A549 treated with dexamethasone at 1 μM for 4 hours (cell line): ENCODE data around the gene VPS33A. TPM values are rescaled to one million over a fixed set of nuclear protein-coding genes. Genes with fewer than 3 reads are reported as not detected.

Experiments
- total RNA-seq: library from RNA; stranded (reverse); fragments of 200-300 nt; extraction: Qiagen RNA extraction; gene quantifications from 5 replicates; pipeline ENCODE4 v1.2.3, GENCODE V29; 2022

VPS33A gene
- total RNA-seq: 18.3 to 19.0 TPM (median 18.4 TPM) in 5 replicates

GRCh38 chr12:122266230-122266901 lies at the start of gene VPS33A:
Gene VPS33A (minus strand): TSS chr12:122266494. CDS start chr12:122266408, 86 bp downstream.

GRCh38 chr12:122225683-122226365 lies 40.5 kb downstream of the VPS33A start, which contains the start of gene DIABLO:
Gene DIABLO (minus strand): TSS chr12:122226052. CDS start chr12:122226014, 38 bp downstream.

GRCh38 chr12:122203301-122204166 lies 62.8 kb downstream of the VPS33A start, which contains the start of gene B3GNT4:
Gene B3GNT4 (plus strand): TSS chr12:122203709. CDS start chr12:122204619, 910 bp downstream.

GRCh38 chr12:122182887-122183587 lies 83.3 kb downstream of the VPS33A start, which contains the start of gene LRRC43:
Gene LRRC43 (plus strand): TSS chr12:122183123. CDS start chr12:122183145, 22 bp downstream.

Other genes with a start within 250 kb of the VPS33A start
- 8.5 to 11.4 TPM (median 10.3 TPM) in 5 replicates for gene BCL7A, start 244.6 kb downstream of the VPS33A start, total RNA-seq
- 24.6 to 56.2 TPM (median 50.9 TPM) in 5 replicates for gene MLXIP, start 187.7 kb downstream of the VPS33A start, total RNA-seq
- gene IL31, start 92.3 kb downstream of the VPS33A start, total RNA-seq: not detected in 5 replicates
- gene LRRC43, start 83.4 kb downstream of the VPS33A start, total RNA-seq: 0.09 to 0.24 TPM (median 0.21 TPM) in 5 replicates
- 0.39 to 0.80 TPM (median 0.64 TPM) in 5 replicates for gene B3GNT4, start 62.8 kb downstream of the VPS33A start, total RNA-seq
- 68.5 to 74.2 TPM (median 71.5 TPM) in 5 replicates for gene DIABLO, start 40.4 kb downstream of the VPS33A start, total RNA-seq
- gene CLIP1, start 156.2 kb upstream of the VPS33A start, total RNA-seq: 34.7 to 42.8 TPM (median 35.5 TPM) in 5 replicates
- 19.9 to 22.7 TPM (median 21.4 TPM) in 5 replicates for gene ZCCHC8, start 234.4 kb upstream of the VPS33A start, total RNA-seq